ENCODE measurements around the gene FANCB.

- TF ChIP-seq EZH2 (IDR thresholded peaks at IDR 0.05): no peak
- TF ChIP-seq JUND (IDR thresholded peaks at IDR 0.05): no peak
- no peak for TF ChIP-seq REST (IDR thresholded peaks at IDR 0.05; ENCODE audit: low read depth)
Measured at GRCh38 chrX:14875624-14876023, 2.8 kb upstream of the FANCB start.
